GM12878 (cell line): ENCODE measurements around the gene MMD. TPM values are rescaled to one million over a fixed set of nuclear protein-coding genes. Genes with fewer than 3 reads are reported as not detected.

Experiments used
- ATAC-seq: fragments of 200-7000 bp; cut with Tn5 transposase; 3 replicates; pipeline ENCODE4 v1.9.1; 2020; ENCODE audit warnings: mild to moderate bottlenecking, moderate library complexity
- BruUV-seq: library from RNA; stranded (reverse); fragments of 400-500 nt; replicated peaks from 2 replicates; lab custom pipeline; 2021; lab: Mats Ljungman, UMichigan
- CTCF ChIA-PET: fragments of 300-600 bp; sonication (Branson Sonifier 250); formaldehyde crosslinking; extraction: SDS; loops from one replicate; lab custom pipeline; 2021; ENCODE audit warnings: inconsistent platforms; lab: Yijun Ruan, JAX
- POLR2A ChIA-PET: fragments of 350-600 bp; formaldehyde crosslinking; extraction: SDS; loops from one replicate; lab custom pipeline; 2021; ENCODE audit warnings: inconsistent platforms; lab: Charles Lee
- RAD21 ChIA-PET: fragments of 300-600 bp; sonication (Branson Sonifier 250); formaldehyde crosslinking; loops from one replicate; lab custom pipeline; 2023; ENCODE audit warnings: antibody characterized with exemption; ENCODE audit not compliant: unreplicated experiment; lab: Charles Lee
- SMC1A ChIA-PET: fragments of 300-600 bp; sonication (Branson Sonifier 250); formaldehyde crosslinking; loops from one replicate; lab custom pipeline; 2023; ENCODE audit not compliant: unreplicated experiment, uncharacterized antibody; lab: Charles Lee
- DNase-seq: peaks from one replicate; pipeline ENCODE4 v3.0.0-alpha.2; 2011; ENCODE audit warnings: low read depth, low spot score
- FAIRE-seq: peaks from 3 replicates; lab custom pipeline; 2011; peaks lifted over from hg19 to GRCh38; lab: Jason Lieb, UNC
- H2AFZ ChIP-seq: 2 replicates; pipeline ENCODE4 v1.6.0; 2011; ENCODE audit warnings: low read depth, low read length, control low read depth; ENCODE audit not compliant: control insufficient read depth
- H3K27ac ChIP-seq: 2 replicates; pipeline ENCODE4 v1.5.1; 2011; ENCODE audit warnings: control low read depth; ENCODE audit not compliant: control insufficient read depth, insufficient read depth
- H3K27me3 ChIP-seq, 2 experiments: replicated peaks in 1 of 2; 2 replicates each; pipeline versions ENCODE4 v1.6.0 to v1.6.1; 2011; ENCODE audit warnings: low read length in 1 of 2; ENCODE audit not compliant: control insufficient read depth in 2 of 2, insufficient read depth in 2 of 2
- H3K36me3 ChIP-seq, 2 experiments: 2 replicates each; pipeline ENCODE4 v1.5.1; 2011; ENCODE audit warnings: low read length in 1 of 2; ENCODE audit not compliant: control insufficient read depth in 2 of 2, insufficient read depth in 2 of 2
- H3K4me1 ChIP-seq: 2 replicates; pipeline ENCODE4 v1.6.1; 2011; ENCODE audit warnings: mild to moderate bottlenecking, low read length, moderate library complexity, mixed read lengths; ENCODE audit not compliant: control insufficient read depth, insufficient read depth
- H3K4me2 ChIP-seq: 2 replicates; pipeline ENCODE4 v1.6.0; 2011; ENCODE audit warnings: control low read depth; ENCODE audit not compliant: control insufficient read depth, insufficient read depth
- H3K4me3 ChIP-seq: fragments of 200-600 bp; sonication (generic); 2 replicates; pipeline ENCODE4 v1.5.1; 2016
- H3K79me2 ChIP-seq: 2 replicates; pipeline ENCODE4 v1.6.0; 2011; ENCODE audit warnings: low read length; ENCODE audit not compliant: control insufficient read depth, insufficient read depth
- H3K9ac ChIP-seq: 2 replicates; pipeline ENCODE4 v1.8.0; 2011; ENCODE audit warnings: low read length, control low read depth, mixed read lengths; ENCODE audit not compliant: control insufficient read depth, insufficient read depth
- H3K9me3 ChIP-seq: replicated peaks from 3 replicates; pipeline ENCODE4 v1.5.1; 2011; ENCODE audit warnings: mild to moderate bottlenecking, low read length; ENCODE audit not compliant: control insufficient read depth, insufficient read depth
- H4K20me1 ChIP-seq: 2 replicates; pipeline ENCODE4 v1.6.0; 2011; ENCODE audit not compliant: control insufficient read depth, insufficient read depth
- CHD1 ChIP-seq: IDR thresholded peaks from 2 replicates; pipeline ENCODE4 v1.6.1; 2012; ENCODE audit warnings: low read depth, low read length, improper control_type of control experiment
- GABPA ChIP-seq: IDR thresholded peaks from 2 replicates; pipeline ENCODE4 v1.6.1; 2014; ENCODE audit warnings: antibody characterized with exemption, low read depth, mild to moderate bottlenecking, inconsistent platforms
- IKZF1 ChIP-seq: fragments of 450-650 bp; conservative IDR thresholded peaks from 2 replicates; pipeline ENCODE4 v1.6.1; 2017; ENCODE audit warnings: antibody characterized with exemption, mild to moderate bottlenecking
- IKZF2 ChIP-seq, 2 experiments: fragments of 450-650 bp; IDR thresholded peaks; 2 replicates each; pipeline ENCODE4 v1.6.1; 2017; ENCODE audit warnings: mild to moderate bottlenecking in 2 of 2, moderate library complexity in 2 of 2
- KDM1A ChIP-seq: fragments of 200-600 bp; sonication (generic); IDR thresholded peaks from 2 replicates; pipeline ENCODE4 v1.6.1; 2016; ENCODE audit warnings: borderline replicate concordance
- MYC ChIP-seq: IDR thresholded peaks from 2 replicates; pipeline ENCODE4 v1.6.1; 2011; ENCODE audit warnings: mild to moderate bottlenecking, low read length, moderate library complexity, inconsistent platforms; ENCODE audit not compliant: insufficient read depth, insufficient replicate concordance, insufficient read length, severe bottlenecking
- PAX8 ChIP-seq: fragments of 450-650 bp; IDR thresholded peaks from 2 replicates; pipeline ENCODE4 v1.6.1; 2017; ENCODE audit warnings: mild to moderate bottlenecking, moderate library complexity
- YBX1 ChIP-seq: fragments of 450-650 bp; IDR thresholded peaks from 2 replicates; pipeline ENCODE4 v1.6.1; 2016; ENCODE audit warnings: antibody characterized with exemption
- WGBS: methylation state at CpG from one replicate; pipeline ENCODE4 v1.1.6; 2016; ENCODE audit warnings: low lambda C conversion rate; ENCODE audit not compliant: insufficient replicate concordance, insufficient coverage; ENCODE audit errors: missing lambda C conversion rate; 5-methylcytosine and 5-hydroxymethylcytosine counted together
- in situ Hi-C: fragments of 300-500 bp; cut with MboI; formaldehyde crosslinking; loops from 9 replicates; pipeline ENCODE4 v1.14.3; 2018; ENCODE audit warnings: mixed read lengths
- intact Hi-C: fragments of 100-400 bp; cut with micrococcal nuclease; formaldehyde crosslinking; loops from one replicate; pipeline ENCODE4 v1.14.2; 2022; ENCODE audit not compliant: unreplicated experiment
- polyA plus RNA-seq, 11 experiments: library from polyadenylated mRNA; depleted of rRNA in 4 of 11; unstranded in 6 of 11; stranded (reverse) in 5 of 11; fragments of >200 nt; fragmentation: Nextera tagmentation in 4 of 11; fragmentation: Illumina TruSeq in 1 of 11; extraction: Ambion mirVana in 4 of 11; extraction: Trizol in 1 of 11; gene quantifications; 1 replicate in 1 of 11; 2 replicates in 10 of 11; pipeline versions ENCODE4 v1.2.1 to v1.2.3, GENCODE V29; 2011 to 2016; ENCODE audit warnings: inconsistent platforms in 2 of 11, missing spikeins in 2 of 11, low read depth in 1 of 11
- total RNA-seq, 4 experiments: library from RNA; depleted of rRNA in 3 of 4; stranded (reverse); fragments of >200 nt in 3 of 4; fragmentation: Illumina TruSeq in 1 of 4; extraction: Trizol in 1 of 4; gene quantifications; 2 replicates each; pipeline versions ENCODE4 v1.2.1 to v1.2.3, GENCODE V29; 2013 to 2021
- TF ChIP-seq, protein P1 (sequence below): fragments of 450-650 bp; IDR thresholded peaks from 2 replicates; pipeline ENCODE4 v1.6.1; 2017; ENCODE audit warnings: mild to moderate bottlenecking, moderate library complexity
- TF ChIP-seq, protein P2 (sequence below): fragments of 450-650 bp; IDR thresholded peaks from 2 replicates; pipeline ENCODE4 v1.6.1; 2016; ENCODE audit warnings: mild to moderate bottlenecking
- TF ChIP-seq, protein P3 (sequence below): IDR thresholded peaks from 2 replicates; pipeline ENCODE4 v1.6.1; 2011; ENCODE audit warnings: borderline replicate concordance, low read depth, mild to moderate bottlenecking, moderate library complexity, low read length; ENCODE audit not compliant: insufficient read depth, poor library complexity, severe bottlenecking
- TF ChIP-seq, protein P4 (sequence below): fragments of 450-650 bp; IDR thresholded peaks from 2 replicates; pipeline ENCODE4 v1.6.1; 2017; ENCODE audit warnings: antibody characterized with exemption, mild to moderate bottlenecking, moderate library complexity

Gene MMD
- total and polyA plus RNA-seq, 10 of the 15 experiments (the other 5 are each of a cell fraction or from before 2014, with no cell fraction given) = 8.0 to 46.7 (median 22.3) TPM

DNA sequence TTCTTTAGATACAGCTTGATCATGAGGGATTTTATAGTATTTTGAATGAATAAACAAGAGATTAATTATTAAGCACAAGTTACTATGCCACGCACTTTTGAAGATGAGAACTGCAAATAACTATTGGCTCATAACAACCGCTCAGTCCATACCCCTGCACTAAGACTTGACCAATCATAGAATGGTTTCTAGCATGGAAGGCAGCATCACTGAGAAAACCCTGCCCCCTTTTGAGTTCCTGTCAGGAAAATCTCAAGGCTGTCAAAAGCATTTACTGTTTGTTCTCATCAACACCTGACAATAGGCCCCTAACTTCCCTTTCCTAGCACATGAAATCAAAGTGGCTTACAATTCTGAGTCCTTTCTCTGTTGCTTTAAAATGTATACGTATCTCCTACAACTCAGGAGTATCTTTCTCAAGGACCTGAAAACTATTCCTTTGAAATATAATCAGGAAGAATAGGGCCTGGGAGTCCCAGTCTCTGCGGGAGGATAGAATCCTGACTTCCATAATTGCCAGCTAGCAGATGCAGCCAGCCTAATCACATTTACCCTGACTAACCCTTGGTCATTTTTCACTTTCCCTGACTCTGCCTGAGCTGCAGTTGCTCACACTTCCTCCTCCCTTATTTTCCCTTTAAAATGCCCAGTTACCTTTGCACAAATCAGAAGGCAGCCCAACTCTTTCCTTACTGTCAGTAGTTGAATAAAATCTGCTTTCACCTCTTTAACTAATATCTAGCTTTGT lies 9.1 kb upstream of the MMD start:
- no peak for FAIRE-seq
- ChIA-PET POLR2A (interaction anchor here (2.5 to 3.5 kb wide), 2 partner anchors 11 to 15 kb away, joined by 6 to 19 read pairs; partner anchors contain the start of gene MMD), RAD21 (no interaction called here), CTCF (no interaction called here)
- H3K27me3 ChIP-seq = no peaks in the 10 kb centered on the region
- H3K4me1 ChIP-seq = peaks cover 34% of the 10 kb centered on the region
- ATAC-seq = no peak
- no peak for DNase-seq
- H2AFZ ChIP-seq = no peak overlapping the region; the same call in 1 of the 2 replicates
- H3K4me3 ChIP-seq = no peak overlapping the region
- 95% methylated on average over 4 of the region's 4 CpGs for WGBS
- intact Hi-C loops = no loop called here
- no peak overlapping the region for H3K4me2 ChIP-seq
- in situ Hi-C loops = no loop called here
- H3K9ac ChIP-seq = no peak overlapping the region
- no peaks in the 10 kb centered on the region for H3K36me3 ChIP-seq
- TF ChIP-seq MYC (no peak), GABPA (no peak), PAX8 (no peak), YBX1 (no peak), IKZF2 (IDR thresholded peaks at IDR 0.05) (peak in 1 of 2 experiments; percentile 16; a peak in 1 of 4 replicates), IKZF1 (peak; percentile 33; the same call in 1 of the 2 replicates), CHD1 (no peak), KDM1A (no peak)
- TF ChIP-seq, protein P1, sequence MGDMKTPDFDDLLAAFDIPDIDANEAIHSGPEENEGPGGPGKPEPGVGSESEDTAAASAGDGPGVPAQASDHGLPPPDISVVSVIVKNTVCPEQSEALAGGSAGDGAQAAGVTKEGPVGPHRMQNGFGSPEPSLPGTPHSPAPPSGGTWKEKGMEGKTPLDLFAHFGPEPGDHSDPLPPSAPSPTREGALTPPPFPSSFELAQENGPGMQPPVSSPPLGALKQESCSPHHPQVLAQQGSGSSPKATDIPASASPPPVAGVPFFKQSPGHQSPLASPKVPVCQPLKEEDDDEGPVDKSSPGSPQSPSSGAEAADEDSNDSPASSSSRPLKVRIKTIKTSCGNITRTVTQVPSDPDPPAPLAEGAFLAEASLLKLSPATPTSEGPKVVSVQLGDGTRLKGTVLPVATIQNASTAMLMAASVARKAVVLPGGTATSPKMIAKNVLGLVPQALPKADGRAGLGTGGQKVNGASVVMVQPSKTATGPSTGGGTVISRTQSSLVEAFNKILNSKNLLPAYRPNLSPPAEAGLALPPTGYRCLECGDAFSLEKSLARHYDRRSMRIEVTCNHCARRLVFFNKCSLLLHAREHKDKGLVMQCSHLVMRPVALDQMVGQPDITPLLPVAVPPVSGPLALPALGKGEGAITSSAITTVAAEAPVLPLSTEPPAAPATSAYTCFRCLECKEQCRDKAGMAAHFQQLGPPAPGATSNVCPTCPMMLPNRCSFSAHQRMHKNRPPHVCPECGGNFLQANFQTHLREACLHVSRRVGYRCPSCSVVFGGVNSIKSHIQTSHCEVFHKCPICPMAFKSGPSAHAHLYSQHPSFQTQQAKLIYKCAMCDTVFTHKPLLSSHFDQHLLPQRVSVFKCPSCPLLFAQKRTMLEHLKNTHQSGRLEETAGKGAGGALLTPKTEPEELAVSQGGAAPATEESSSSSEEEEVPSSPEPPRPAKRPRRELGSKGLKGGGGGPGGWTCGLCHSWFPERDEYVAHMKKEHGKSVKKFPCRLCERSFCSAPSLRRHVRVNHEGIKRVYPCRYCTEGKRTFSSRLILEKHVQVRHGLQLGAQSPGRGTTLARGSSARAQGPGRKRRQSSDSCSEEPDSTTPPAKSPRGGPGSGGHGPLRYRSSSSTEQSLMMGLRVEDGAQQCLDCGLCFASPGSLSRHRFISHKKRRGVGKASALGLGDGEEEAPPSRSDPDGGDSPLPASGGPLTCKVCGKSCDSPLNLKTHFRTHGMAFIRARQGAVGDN = 0 out of 2 replicates have a peak, but pooled peaks have one; percentile 26
- TF ChIP-seq, protein P2, sequence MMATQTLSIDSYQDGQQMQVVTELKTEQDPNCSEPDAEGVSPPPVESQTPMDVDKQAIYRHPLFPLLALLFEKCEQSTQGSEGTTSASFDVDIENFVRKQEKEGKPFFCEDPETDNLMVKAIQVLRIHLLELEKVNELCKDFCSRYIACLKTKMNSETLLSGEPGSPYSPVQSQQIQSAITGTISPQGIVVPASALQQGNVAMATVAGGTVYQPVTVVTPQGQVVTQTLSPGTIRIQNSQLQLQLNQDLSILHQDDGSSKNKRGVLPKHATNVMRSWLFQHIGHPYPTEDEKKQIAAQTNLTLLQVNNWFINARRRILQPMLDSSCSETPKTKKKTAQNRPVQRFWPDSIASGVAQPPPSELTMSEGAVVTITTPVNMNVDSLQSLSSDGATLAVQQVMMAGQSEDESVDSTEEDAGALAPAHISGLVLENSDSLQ = no peak
- TF ChIP-seq, protein P3, sequence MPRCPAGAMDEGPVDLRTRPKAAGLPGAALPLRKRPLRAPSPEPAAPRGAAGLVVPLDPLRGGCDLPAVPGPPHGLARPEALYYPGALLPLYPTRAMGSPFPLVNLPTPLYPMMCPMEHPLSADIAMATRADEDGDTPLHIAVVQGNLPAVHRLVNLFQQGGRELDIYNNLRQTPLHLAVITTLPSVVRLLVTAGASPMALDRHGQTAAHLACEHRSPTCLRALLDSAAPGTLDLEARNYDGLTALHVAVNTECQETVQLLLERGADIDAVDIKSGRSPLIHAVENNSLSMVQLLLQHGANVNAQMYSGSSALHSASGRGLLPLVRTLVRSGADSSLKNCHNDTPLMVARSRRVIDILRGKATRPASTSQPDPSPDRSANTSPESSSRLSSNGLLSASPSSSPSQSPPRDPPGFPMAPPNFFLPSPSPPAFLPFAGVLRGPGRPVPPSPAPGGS = no peak
- TF ChIP-seq, protein P4, sequence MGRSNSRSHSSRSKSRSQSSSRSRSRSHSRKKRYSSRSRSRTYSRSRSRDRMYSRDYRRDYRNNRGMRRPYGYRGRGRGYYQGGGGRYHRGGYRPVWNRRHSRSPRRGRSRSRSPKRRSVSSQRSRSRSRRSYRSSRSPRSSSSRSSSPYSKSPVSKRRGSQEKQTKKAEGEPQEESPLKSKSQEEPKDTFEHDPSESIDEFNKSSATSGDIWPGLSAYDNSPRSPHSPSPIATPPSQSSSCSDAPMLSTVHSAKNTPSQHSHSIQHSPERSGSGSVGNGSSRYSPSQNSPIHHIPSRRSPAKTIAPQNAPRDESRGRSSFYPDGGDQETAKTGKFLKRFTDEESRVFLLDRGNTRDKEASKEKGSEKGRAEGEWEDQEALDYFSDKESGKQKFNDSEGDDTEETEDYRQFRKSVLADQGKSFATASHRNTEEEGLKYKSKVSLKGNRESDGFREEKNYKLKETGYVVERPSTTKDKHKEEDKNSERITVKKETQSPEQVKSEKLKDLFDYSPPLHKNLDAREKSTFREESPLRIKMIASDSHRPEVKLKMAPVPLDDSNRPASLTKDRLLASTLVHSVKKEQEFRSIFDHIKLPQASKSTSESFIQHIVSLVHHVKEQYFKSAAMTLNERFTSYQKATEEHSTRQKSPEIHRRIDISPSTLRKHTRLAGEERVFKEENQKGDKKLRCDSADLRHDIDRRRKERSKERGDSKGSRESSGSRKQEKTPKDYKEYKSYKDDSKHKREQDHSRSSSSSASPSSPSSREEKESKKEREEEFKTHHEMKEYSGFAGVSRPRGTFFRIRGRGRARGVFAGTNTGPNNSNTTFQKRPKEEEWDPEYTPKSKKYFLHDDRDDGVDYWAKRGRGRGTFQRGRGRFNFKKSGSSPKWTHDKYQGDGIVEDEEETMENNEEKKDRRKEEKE = no peak
- TF ChIP-seq, all 136 proteins: peak for 3
- Histone ChIP-seq H4K20me1 (no peaks in the 10 kb centered on the region), H3K79me2 (no peaks in the 10 kb centered on the region), H3K9me3 (no peaks in the 10 kb centered on the region), H3K27ac (peak overlapping the region; percentile 30; the same call in 1 of the 2 replicates)
- no TSS peak for BruUV-seq
- SMC1A ChIA-PET = interaction anchor here (0.7 to 17.7 kb wide), 8 partner anchors 9 to 74 kb away, joined by 3 to 359 read pairs (median 4); partner anchors contain the start of gene MMD
